B cell (primary cell): ENCODE results near the gene KCNK18.
A peak's percentile ranks its signal among the peaks of the same experiment; 100 is the strongest.

Source experiments
- EZH2 ChIP-seq: IDR thresholded peaks from 2 replicates; pipeline ENCODE4 v1.6.1; 2012; ENCODE audit warnings: borderline replicate concordance, low read depth, mild to moderate bottlenecking, moderate library complexity, low read length; ENCODE audit not compliant: insufficient read depth, poor library complexity, severe bottlenecking
- TF ChIP-seq, protein P1 (sequence below): fragments of 200-600 bp; IDR thresholded peaks from one replicate; pipeline ENCODE4 v1.8.0; 2022; ENCODE audit warnings: antibody characterized with exemption, mild to moderate bottlenecking

DNA sequence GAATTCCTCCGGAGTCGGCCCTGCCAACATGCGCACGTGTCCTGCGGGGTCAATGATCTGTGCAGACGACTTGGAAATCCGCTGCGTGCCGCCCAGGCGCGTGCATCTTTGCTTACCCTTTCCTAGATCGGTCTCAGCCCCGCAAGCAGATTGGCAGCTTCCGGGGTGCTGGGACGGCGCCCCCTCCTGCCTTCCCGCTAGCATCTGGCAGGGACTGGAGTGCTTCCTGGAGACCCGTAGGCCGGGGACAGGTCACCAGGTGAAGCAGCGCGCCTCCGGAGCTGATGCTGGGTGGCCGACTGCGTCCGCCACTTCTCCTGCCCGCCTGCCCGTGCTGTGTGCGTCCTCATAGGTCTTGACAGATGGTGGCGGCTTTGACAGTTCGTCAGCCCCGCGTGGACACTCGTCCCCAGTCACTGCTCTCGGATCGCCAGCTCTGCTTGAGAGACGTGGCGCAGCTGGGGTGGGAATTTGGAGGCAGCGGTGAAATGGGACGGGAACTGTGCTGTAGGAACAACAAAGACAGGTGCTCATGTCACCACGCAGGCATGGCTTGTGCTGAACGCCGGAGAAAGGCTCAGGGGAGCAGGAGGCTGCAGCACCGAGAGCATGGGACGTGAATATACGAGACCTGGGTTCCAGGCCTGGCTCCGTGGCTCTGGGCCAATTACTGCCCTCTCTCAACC is 21.9 kb upstream of the KCNK18 start:
- TF ChIP-seq, protein P1, sequence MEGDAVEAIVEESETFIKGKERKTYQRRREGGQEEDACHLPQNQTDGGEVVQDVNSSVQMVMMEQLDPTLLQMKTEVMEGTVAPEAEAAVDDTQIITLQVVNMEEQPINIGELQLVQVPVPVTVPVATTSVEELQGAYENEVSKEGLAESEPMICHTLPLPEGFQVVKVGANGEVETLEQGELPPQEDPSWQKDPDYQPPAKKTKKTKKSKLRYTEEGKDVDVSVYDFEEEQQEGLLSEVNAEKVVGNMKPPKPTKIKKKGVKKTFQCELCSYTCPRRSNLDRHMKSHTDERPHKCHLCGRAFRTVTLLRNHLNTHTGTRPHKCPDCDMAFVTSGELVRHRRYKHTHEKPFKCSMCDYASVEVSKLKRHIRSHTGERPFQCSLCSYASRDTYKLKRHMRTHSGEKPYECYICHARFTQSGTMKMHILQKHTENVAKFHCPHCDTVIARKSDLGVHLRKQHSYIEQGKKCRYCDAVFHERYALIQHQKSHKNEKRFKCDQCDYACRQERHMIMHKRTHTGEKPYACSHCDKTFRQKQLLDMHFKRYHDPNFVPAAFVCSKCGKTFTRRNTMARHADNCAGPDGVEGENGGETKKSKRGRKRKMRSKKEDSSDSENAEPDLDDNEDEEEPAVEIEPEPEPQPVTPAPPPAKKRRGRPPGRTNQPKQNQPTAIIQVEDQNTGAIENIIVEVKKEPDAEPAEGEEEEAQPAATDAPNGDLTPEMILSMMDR, result peak; percentile 34
- no peak for TF ChIP-seq EZH2
